ENCODE measurements around the gene SOCS6.

Gene SOCS6

DNA sequence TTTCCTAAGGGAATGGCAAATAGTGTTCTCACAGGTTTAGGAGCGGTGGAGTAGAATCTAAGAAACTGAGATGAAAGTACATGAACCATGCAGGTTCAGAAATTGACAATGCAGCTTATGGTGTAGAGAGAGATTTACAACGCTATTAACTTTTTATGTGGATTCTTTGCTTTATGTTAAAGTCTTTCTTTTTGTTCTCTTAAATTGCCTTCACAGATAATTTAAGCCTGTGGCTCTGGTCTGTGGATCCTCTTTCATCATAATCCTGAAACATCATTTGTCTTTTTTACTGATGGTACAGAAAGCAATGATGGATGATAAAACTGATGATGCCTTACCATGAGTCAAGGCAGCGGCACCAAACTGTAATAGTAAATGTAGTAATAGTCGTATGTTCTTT lies 30.3 kb downstream of the SOCS6 start:
- TF ChIP-seq CEBPB (IDR thresholded peaks at IDR 0.05) (no peak), ZBTB7A (IDR thresholded peaks at IDR 0.05; ENCODE audit: low read depth) (no peak)

DNA sequence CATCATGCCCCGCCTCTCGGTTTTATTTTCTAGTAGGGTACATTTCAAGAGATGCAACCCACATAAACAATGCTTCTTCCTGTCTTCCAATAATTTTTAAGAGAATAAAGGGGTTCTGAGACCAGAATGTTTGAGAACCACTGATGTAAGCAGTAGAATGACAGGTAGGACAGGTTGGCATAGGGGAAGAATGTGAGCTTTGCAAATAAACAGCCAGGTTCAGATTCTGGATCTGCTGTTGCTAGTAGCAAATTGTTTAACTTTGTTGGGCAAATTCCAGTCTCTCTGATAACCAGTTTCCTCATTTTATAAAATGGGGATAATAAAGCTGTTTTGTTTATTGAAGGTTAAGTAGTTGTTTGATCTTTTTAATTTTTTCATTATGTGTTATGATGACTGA lies 32.8 kb downstream of the SOCS6 start:
- TF ChIP-seq CEBPB (IDR thresholded peaks at IDR 0.05) (no peak), TCF12 (IDR thresholded peaks at IDR 0.05; ENCODE audit: low read depth) (no peak), FOXM1 (IDR thresholded peaks at IDR 0.05; ENCODE audit: borderline replicate concordance, low read depth) (no peak), TAF1 (IDR thresholded peaks at IDR 0.05; ENCODE audit: low read depth) (no peak), YY1 (IDR thresholded peaks at IDR 0.05; ENCODE audit: low read depth) (no peak), EGR1 (IDR thresholded peaks at IDR 0.05) (no peak), EP300 (IDR thresholded peaks at IDR 0.05; ENCODE audit: borderline replicate concordance) (no peak), TEAD4 (IDR thresholded peaks at IDR 0.05) (no peak)
- TF ChIP-seq, protein P1, sequence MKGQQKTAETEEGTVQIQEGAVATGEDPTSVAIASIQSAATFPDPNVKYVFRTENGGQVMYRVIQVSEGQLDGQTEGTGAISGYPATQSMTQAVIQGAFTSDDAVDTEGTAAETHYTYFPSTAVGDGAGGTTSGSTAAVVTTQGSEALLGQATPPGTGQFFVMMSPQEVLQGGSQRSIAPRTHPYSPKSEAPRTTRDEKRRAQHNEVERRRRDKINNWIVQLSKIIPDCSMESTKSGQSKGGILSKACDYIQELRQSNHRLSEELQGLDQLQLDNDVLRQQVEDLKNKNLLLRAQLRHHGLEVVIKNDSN (IDR thresholded peaks at IDR 0.05), result no peak
- TF ChIP-seq, protein P2, sequence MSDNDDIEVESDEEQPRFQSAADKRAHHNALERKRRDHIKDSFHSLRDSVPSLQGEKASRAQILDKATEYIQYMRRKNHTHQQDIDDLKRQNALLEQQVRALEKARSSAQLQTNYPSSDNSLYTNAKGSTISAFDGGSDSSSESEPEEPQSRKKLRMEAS (IDR thresholded peaks at IDR 0.05), result no peak

DNA sequence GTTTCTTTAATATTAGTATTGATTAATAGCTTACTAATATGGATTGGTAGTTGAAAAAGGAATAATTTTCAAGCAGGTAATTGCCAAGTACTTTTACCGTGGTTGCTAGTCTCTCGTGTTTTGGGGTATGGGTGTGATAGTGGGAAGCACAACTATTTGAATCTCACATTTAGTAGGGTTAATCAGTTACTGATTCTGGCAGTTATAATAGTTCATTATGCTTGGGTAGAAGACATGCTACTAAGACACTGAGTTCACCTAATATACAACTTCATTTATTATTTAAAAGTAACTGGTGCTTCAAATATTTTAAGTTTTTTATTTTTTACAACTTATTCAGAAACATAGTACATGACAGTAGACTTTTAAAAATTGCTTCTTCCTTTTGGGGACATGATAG lies 33.5 kb downstream of the SOCS6 start:
- no peak for TF ChIP-seq NFIC (IDR thresholded peaks at IDR 0.05)
- TF ChIP-seq TEAD4 (IDR thresholded peaks at IDR 0.05), result no peak
- TF ChIP-seq EP300 (IDR thresholded peaks at IDR 0.05; ENCODE audit: borderline replicate concordance), result no peak

DNA sequence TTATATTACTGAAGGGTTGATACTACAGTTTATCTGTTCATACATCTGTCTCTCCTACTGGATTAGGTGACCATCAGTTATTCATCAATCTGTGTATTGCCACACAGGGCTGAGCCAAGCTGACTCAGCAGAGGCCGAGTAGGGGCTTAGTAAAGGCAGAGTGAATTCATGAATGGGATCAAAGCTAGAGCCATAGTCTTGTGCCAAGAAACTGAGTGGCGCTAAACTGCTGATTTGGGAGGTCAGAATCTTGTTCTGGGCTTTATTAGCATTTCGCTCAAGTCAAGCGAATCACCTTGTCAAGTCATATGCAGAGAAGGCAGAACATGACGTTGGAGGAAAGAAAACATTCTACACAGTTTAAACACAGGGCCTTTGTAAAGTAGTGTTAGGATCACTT lies 34.1 kb downstream of the SOCS6 start:
- no peak for TF ChIP-seq TEAD4 (IDR thresholded peaks at IDR 0.05)
- TF ChIP-seq TAF1 (IDR thresholded peaks at IDR 0.05; ENCODE audit: low read depth), result no peak
- TF ChIP-seq, protein P2 (IDR thresholded peaks at IDR 0.05), result no peak
- no peak for TF ChIP-seq EGR1 (IDR thresholded peaks at IDR 0.05)
- no peak for TF ChIP-seq RAD21 (IDR thresholded peaks at IDR 0.05; ENCODE audit: low read depth)
- TF ChIP-seq FOXM1 (IDR thresholded peaks at IDR 0.05; ENCODE audit: borderline replicate concordance, low read depth), result no peak
- TF ChIP-seq YY1 (IDR thresholded peaks at IDR 0.05; ENCODE audit: low read depth), result no peak
- no peak for TF ChIP-seq TCF12 (IDR thresholded peaks at IDR 0.05; ENCODE audit: low read depth)
- TF ChIP-seq CEBPB (IDR thresholded peaks at IDR 0.05), result no peak
- TF ChIP-seq CREB1 (IDR thresholded peaks at IDR 0.05; ENCODE audit: low read depth), result no peak
- TF ChIP-seq, protein P3, sequence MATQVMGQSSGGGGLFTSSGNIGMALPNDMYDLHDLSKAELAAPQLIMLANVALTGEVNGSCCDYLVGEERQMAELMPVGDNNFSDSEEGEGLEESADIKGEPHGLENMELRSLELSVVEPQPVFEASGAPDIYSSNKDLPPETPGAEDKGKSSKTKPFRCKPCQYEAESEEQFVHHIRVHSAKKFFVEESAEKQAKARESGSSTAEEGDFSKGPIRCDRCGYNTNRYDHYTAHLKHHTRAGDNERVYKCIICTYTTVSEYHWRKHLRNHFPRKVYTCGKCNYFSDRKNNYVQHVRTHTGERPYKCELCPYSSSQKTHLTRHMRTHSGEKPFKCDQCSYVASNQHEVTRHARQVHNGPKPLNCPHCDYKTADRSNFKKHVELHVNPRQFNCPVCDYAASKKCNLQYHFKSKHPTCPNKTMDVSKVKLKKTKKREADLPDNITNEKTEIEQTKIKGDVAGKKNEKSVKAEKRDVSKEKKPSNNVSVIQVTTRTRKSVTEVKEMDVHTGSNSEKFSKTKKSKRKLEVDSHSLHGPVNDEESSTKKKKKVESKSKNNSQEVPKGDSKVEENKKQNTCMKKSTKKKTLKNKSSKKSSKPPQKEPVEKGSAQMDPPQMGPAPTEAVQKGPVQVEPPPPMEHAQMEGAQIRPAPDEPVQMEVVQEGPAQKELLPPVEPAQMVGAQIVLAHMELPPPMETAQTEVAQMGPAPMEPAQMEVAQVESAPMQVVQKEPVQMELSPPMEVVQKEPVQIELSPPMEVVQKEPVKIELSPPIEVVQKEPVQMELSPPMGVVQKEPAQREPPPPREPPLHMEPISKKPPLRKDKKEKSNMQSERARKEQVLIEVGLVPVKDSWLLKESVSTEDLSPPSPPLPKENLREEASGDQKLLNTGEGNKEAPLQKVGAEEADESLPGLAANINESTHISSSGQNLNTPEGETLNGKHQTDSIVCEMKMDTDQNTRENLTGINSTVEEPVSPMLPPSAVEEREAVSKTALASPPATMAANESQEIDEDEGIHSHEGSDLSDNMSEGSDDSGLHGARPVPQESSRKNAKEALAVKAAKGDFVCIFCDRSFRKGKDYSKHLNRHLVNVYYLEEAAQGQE (IDR thresholded peaks at IDR 0.05; ENCODE audit: low read depth), result no peak

DNA sequence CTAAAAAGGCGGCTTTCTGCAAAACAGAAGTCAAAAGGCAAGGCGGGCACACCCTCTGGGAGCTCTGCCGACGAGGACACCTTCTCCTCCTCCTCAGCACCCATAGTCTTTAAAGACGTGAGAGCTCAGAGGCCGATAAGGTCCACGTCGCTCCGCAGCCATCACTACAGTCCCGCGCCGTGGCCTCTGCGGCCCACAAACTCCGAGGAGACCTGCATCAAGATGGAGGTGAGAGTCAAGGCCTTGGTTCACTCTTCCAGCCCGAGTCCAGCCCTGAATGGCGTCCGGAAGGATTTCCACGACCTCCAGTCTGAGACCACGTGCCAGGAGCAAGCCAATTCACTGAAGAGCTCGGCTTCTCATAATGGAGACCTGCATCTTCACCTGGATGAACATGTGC lies 36.1 kb downstream of the SOCS6 start:
- TF ChIP-seq TEAD4 (IDR thresholded peaks at IDR 0.05) (no peak), NFIC (IDR thresholded peaks at IDR 0.05) (no peak), YY1 (IDR thresholded peaks at IDR 0.05; ENCODE audit: low read depth) (no peak), TAF1 (IDR thresholded peaks at IDR 0.05; ENCODE audit: low read depth) (no peak), CEBPB (IDR thresholded peaks at IDR 0.05) (no peak), RAD21 (IDR thresholded peaks at IDR 0.05; ENCODE audit: low read depth) (no peak), EGR1 (IDR thresholded peaks at IDR 0.05) (no peak), EP300 (IDR thresholded peaks at IDR 0.05; ENCODE audit: borderline replicate concordance) (no peak), CREB1 (IDR thresholded peaks at IDR 0.05; ENCODE audit: low read depth) (no peak), ZBTB7A (IDR thresholded peaks at IDR 0.05; ENCODE audit: low read depth) (no peak), TCF12 (IDR thresholded peaks at IDR 0.05; ENCODE audit: low read depth) (no peak), FOXM1 (IDR thresholded peaks at IDR 0.05; ENCODE audit: borderline replicate concordance, low read depth) (no peak)
- TF ChIP-seq, protein P3 (IDR thresholded peaks at IDR 0.05; ENCODE audit: low read depth), result no peak
- TF ChIP-seq, protein P1 (IDR thresholded peaks at IDR 0.05), result no peak
- TF ChIP-seq, protein P2 (IDR thresholded peaks at IDR 0.05), result no peak

DNA sequence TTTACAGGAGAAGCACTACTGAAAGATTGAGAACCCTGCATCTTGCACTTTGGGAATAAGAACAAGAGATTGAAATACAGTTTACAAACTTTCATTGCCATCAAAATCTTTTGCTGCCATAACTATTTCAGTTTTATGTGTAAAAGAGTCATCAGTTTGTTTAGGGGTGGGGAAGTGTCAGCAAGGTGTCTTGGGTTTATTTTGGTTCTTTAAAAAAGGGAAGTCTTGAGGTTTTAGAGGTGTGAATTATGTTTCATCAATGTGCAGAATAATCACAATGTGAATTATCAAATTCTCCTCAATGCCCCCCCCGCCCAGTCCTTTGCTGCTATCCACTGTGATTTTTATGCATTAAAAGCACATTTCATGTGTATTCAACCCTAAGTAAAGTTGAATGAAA lies 37.4 kb downstream of the SOCS6 start:
- TF ChIP-seq YY1 (IDR thresholded peaks at IDR 0.05; ENCODE audit: low read depth), result no peak
- no peak for TF ChIP-seq CEBPB (IDR thresholded peaks at IDR 0.05)
- TF ChIP-seq EGR1 (IDR thresholded peaks at IDR 0.05), result no peak
- TF ChIP-seq, protein P1 (IDR thresholded peaks at IDR 0.05), result no peak
- no peak for TF ChIP-seq ZBTB7A (IDR thresholded peaks at IDR 0.05; ENCODE audit: low read depth)
- TF ChIP-seq FOXM1 (IDR thresholded peaks at IDR 0.05; ENCODE audit: borderline replicate concordance, low read depth), result no peak
- TF ChIP-seq RAD21 (IDR thresholded peaks at IDR 0.05; ENCODE audit: low read depth), result no peak
- no peak for TF ChIP-seq TEAD4 (IDR thresholded peaks at IDR 0.05)
- no peak for TF ChIP-seq CREB1 (IDR thresholded peaks at IDR 0.05; ENCODE audit: low read depth)
- TF ChIP-seq EP300 (IDR thresholded peaks at IDR 0.05; ENCODE audit: borderline replicate concordance), result no peak
- TF ChIP-seq NFIC (IDR thresholded peaks at IDR 0.05), result no peak
- TF ChIP-seq TCF12 (IDR thresholded peaks at IDR 0.05; ENCODE audit: low read depth), result no peak
- TF ChIP-seq, protein P3 (IDR thresholded peaks at IDR 0.05; ENCODE audit: low read depth), result no peak
- TF ChIP-seq TAF1 (IDR thresholded peaks at IDR 0.05; ENCODE audit: low read depth), result no peak
- TF ChIP-seq, protein P2 (IDR thresholded peaks at IDR 0.05), result no peak

Measured in Ishikawa (cell line).